Measurements from ENCODE around the gene ASGR2.

GRCh38 chr17:7114875-7115614, 423 bp upstream of the ASGR2 start:
- TF ChIP-seq CEBPB (IDR thresholded peaks at IDR 0.05) (no peak), EP300 (IDR thresholded peaks at IDR 0.05; ENCODE audit: borderline replicate concordance) (no peak)
